HG03521 (cell line): ENCODE data around the gene POU2F3.

Source experiments
- ATAC-seq: cut with Tn5 transposase; IDR thresholded peaks from one replicate; pipeline ENCODE4 v1.9.1; 2021; ENCODE audit warnings: mild to moderate bottlenecking, moderate library complexity; ENCODE audit not compliant: unreplicated experiment

POU2F3 gene

DNA sequence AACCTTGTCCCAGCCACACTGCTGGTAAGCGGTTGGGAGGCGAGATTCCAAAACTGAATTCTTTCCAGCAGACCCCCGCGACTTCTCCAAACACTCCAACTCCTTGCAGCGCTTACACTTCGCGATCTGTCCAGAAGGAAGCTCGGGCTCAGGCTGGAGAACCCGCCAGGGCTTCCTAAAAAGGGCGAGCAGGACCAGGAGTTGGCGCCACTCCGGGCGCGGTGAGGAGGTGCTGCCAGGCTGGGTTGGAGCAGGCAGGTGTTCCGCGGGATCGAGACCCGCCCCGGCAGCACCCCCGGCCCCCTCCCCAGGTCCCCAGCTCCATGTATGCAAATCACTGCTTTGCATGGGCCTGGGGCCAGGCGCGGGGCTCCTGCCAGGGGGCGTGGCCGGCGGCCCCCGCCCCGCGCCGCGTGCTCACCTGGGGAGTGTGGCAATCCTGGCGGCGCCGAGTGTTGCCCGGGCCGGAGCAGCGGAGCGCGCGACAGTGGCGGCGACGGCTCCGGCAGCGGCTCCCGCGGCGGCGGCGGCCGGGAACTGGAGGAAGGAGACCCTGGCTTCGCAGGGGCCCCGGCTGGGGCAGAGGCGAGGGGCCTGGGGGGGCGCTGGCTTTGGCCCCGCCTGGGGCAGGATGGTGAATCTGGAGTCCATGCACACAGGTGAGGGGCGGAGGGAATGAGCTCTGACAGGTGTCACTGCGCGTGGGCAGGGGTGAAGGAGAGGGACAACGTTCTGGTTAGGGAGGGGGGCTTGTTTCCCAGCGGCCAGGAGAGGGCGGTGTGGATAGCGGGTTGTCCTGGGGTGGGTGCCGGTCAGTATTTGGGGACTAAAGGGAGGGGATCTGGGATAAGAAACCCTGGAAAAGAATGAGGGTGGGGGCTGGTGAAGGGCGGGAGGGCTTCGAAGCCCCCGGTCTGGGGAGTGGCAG, at the start of gene POU2F3:
Gene POU2F3 (plus strand): TSS at position 428 of the 928 bp plus-strand sequence. CDS start 204 bp downstream, at position 632.
- ATAC-seq, result no peak

DNA sequence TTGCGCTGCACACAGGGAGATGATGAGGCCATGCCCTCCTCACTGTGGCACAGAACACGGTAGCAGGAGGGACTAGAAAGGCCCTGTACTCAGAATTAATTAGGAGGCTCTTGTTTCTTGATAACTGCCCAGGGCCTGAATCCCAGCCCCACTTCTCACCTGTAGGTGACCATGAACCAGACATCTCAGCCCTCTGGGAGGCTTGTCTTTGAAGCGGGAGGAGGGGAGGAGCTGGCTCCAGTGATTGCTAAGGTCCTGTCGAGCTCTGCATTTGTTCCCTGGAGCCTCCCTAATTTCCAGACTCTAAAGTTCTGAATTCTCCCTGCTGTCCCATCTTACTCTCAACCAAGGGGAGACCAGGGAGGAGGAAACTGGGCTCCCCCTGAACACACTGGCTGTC, 48.9 kb upstream of the POU2F3 start:
- ATAC-seq, result no peak

DNA sequence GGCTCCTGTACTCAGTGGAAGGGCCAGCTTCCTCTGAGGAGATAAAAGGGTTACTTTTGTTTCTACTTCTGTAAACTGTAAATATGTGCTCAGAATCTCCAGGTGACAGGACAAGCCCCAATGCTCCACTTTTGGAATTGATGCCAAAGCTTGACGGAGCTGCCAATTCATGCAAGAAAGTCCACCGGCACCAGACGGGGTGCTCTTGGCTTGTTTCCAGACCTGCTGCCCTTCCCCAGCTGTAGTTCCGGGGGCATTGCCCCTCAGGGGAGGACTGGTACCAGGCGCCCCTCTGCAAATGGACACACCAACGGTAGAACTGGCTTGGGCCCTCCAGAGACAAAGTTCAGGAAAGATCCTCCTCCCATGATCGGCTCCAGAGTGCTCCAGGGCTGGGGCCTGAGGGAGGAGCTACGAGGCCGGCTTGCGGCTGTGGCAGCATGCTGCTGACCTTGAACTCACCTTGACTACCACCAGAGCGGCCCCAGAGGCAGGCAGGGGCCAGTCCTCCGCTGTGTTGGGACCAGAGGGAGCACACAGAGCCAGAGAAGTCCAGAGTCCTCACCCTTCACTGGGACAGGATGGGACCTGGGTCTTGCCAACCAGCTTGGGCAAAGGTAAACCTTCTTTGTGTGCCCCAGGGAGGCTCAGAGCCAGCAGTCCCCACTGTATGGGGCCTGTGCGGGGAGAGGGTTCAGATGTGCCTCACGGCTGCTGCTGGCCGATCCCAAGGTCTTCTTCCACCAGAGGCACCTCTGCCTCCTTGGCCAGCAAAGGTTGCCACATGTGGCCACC, 46.9 kb upstream of the POU2F3 start:
- ATAC-seq, result no peak

DNA sequence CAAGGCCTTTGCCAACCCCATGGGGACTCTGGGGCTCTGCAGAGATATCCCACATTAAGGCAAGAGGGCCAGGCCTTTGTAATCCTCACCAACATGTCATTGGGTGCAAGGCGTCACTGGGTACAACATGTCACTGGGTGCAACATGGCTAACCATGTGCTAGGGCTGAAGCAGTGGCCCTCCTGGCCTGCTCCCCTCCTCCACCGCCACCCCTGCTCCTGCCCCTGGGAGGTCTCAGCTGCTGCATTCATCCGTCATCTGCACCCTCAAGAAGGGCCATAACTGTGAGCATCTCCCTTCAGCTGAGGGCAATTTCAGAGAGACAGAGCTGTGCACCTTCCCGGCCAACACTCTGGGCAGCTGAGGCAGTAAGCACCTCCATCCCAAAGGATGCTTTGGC, 45.8 kb upstream of the POU2F3 start:
- no peak for ATAC-seq

DNA sequence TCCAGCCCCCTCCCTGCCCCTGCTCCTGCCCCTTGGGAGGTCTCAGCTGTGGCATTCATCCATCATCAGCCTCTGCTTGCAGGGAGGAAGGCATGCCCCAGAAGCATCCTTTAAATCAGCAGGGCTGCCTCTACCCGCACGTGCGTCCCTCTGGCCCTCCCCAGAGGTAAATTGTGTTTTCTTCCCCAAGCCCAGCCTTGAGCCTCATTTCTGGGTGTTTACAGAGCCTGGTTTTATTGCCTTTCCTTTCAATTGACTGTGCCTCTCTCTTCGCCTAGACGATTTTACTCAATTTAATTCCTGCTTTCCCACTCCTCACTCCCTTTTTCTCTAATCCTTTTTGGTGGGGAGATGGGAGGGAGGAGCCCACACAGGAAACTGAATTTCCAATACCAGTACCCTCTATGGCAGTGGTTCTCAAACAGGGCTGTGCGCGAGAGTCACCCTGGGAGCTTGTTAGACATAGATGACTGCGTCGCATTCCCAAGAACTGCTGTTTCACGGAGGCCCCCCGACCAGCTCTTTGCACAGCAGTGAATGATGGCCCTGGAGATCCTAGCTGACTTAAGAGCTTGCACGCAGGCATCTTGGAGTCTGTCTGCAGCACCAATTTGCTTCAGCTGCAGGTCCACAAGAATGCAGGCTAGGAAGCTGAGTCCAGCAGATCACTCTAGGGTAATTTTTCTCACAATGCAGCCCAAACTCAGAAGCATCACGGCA, 44.2 kb upstream of the POU2F3 start:
- no peak for ATAC-seq

DNA sequence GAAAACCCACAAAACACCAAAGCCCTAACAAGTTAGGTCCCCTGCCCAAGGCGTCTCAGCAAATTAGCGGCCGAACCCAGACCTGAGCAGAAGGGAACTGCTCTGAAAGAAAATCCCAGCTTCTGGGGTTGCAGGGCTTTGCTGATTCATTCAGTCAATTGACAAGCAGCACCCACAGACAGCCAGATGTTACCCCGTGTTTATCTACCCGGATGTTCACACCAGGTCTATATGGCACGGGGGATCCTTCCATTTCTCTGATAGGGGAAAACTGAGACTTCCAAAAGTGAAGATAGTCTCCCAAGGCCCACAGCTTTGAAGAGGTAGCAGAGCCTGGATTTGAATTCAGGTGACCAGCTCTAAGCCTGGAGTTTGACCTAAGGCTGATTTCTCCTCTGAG, 43.1 kb upstream of the POU2F3 start:
- no peak for ATAC-seq

DNA sequence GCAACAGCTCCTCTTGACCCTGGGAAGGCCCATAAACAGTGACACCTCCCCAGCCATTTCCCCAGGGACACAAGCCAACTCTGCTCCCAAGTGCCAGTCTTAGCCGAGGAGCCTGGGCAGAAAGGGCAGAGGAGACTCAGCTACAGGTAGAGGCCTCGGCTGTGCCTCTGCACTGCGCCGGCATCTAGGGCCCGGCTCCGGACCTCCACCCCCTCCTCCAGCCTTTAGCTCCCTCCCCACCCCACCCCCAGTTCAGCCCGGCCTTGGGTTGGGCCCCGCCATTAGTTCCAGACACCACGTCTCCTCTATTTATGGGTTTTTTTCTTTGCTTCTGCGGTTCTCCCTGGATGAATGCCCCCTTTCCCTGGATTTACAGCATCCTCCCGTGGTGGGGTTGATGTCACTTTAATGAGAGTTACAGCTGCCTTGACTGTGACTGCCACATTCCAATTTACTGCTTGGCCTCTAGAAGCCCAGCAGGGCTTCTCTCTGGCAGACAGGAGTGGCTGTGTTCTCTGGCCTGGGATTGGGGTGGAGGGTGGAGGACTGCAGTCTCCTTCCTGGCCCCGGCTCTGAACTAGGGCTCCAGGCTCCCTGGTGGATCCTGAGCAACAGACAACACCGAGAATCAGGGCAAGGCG, 42.6 kb upstream of the POU2F3 start:
- ATAC-seq, result no peak

DNA sequence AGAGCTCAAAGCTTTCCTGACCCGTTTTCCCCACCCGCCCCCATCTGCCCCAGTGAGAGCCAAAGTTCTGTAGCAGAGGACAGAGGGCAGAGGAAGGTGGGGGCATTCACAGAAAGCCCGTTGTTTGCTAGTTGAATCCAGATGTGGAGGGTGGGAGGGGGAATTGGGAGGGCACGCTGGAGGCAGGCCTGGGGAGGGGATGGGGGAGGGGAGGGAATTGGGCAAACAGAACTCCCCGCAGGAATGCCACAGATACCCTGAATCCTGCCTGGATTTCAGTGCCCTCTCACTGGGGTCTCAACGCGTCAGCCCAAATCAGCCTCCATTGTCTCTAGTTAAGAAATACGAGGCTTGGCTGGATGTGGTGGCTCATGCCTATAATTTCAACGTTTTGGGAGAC, 42.0 kb upstream of the POU2F3 start:
- ATAC-seq, result no peak

DNA sequence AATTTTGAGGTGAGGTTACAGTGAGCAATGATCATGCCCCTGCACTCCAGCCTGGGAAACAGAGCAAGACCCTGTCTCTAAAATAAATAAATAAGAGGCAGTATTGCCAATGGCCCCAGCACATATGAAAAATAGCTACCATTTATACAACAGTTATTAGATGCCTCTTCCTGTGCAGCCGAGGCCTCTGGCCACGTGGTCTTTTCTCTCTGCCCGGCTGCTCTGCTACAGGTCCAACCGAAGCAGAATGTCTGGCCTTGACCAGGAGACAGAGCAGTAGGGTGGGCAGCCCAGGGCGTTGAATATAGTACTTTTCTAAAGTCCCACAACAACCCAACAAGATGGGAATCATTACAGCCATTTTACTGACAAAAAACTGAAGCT, 41.5 kb upstream of the POU2F3 start:
- no peak for ATAC-seq

DNA sequence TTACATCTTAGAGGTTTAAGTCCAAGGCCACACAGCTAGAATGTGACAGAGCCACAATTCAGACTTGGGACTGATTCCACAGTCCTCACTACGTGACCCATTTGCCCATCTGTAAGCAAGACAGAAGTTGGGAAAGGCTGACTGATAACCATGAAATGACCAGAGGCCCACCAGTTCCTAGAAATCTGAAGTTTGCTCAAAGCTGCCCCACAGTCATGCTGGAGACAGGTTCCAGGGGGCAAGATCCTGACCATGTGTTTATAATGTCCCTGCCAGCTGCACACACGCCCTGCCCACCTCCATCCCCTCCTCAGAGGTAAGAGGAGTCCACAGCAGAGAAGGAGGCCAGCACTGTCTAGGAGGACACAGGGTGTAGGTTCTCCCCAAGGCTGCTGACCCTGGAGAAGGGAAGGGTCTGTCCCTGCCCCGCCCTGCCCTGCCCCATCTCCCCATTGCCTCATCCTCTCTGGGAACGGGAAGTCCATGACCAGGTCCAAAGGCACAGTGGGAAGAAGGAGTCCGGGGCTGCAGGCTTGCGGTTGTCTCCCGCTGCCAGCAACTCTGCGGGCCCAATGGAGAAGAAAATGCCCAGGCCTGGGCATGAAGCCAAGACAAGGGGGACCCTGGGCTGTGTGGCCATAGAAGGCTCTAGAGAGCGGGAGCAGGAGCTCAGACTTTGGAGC, 41.0 kb upstream of the POU2F3 start:
- no peak for ATAC-seq

DNA sequence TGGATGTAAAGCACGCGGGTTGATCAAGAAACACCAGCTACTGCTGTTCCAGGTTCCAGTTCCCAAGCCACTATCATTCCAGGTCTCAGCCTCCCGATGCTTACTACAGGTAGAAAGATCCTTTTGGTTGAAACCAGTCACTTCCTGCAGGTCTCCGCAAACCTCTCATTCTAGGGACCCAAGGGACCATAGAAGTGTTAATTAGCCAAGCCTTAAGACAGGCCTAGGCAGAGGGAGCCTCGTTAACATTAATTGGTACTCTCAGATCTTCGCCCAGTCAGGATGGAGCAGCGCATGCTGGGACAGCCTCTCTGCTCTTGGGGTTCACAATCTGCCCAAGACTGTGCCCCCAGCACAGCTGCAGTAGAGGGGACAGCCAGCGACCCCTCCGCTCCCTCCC, 40.3 kb upstream of the POU2F3 start:
- no peak for ATAC-seq

DNA sequence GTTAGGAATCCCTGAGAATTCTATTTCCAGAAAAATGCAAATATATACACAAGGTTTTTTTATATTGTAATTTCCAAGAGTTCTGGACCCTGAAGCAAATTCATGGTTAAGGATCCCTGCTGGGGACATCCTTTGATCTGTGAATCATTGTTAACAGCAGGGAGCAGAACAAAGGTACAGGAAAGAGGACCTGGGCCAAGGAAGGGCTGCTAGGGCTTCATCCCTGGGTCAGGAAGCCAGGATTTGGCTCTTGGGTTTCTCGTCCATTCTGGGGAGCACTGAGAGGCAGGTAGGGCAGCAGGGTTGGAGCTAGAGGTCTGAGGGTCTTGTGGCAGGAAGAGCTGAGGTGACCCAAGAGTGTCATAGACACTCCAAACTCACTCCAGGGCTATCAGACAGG, 39.3 kb upstream of the POU2F3 start:
- no peak for ATAC-seq

DNA sequence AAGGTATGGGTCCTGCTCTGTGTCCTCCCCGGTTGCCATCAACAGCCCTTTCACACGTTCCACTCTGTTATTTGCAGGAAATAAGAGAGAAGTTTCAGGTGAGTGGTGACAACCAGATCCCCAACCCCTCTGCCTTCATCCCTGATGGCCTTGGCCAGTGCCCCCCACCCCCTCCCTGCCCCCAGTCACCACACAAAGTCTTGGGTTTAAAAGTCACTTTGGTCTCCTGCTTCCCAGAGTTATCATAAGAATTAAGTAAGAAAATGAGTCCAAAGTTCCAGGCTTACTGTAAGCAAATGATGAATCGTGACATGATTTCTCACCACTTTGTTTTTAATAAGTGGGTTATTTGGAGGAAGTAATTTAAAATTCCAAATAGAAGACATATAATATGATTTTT, 38.3 kb upstream of the POU2F3 start:
- ATAC-seq, result no peak

DNA sequence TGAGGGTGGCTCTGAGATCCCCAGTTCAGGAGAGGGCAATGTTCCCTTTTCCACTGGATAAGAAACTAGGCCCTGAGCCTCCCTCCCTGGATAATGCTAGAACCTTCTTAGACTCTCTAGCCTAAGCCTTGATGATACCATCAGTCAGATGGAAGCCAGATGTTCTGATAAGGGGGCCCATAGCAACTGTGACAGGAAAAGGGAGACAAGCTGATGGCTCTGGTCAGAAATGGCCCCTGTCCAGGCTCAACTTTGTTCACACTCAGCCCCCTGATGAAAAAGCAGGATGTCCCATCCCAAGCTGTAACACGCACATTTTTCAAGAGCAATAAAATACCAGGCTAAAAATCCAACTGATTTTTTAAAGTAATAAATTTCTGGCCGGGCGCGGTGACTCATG, 36.3 kb upstream of the POU2F3 start:
- no peak for ATAC-seq

DNA sequence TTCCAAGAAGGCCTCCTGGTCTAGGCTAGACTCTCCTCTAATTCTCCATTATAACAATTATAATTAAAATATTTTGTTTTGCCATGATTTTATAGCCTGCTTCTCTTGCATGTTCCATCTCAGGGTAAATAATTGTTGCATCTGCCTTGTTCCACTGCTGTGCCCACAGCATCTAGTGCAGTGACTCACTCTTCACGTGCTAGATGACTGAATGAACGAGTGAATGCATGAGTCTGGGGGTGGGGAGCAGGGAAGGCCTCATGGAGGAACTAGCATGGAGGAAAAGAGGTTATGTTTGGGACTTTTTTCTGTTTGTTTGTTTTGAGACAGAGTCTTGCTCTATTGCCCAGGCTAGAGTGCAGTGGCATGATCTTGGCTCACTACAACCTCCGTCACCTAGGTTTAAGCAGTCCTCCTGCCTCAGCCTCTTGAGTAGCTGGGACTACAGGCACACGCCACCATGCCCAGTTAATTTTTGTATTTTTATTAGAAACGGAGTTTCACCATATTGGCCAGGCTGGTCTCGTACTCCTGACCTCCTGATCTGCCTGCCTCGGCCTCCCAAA, 34.3 kb upstream of the POU2F3 start:
- ATAC-seq, result no peak

DNA sequence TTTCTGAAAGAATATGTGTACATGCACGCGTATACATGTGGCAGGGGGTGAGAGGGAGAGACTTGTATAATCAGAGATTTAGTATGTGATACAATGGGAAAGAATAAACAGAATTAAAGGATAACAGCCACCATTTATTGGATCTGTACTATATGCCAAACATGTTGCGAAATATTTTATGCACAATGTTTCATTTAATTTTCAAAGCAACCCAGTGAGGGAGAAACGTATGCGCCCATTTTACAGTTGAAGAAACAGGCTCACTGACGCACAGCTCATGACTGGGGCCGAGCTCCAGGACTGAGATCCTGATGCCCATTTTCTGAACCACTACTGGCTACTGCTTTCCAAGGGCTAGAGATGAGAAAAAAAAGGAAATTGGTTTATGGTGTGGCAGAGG, 32.4 kb upstream of the POU2F3 start:
- ATAC-seq, result no peak

DNA sequence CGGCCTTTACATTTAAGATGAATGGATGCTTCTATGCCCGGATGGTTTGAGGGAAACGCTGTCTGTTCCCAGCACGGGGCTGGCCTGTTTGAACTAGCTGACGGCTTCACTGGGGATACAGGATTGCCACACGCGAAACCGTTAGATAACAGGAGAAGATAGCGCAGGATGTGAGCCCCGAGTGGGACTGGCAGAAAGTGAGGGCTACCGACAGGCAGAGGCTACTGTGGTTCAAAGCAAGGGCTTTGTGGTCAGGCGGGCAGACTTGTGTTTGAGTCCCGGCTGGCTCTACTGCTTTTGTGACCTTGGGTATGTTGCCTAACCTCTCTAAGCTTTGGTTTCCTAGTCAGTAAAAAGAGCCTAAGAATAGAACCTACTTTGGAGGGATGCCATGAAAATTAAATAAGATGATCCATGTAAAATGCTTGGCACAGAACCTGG, 31.9 kb upstream of the POU2F3 start:
- no peak for ATAC-seq

DNA sequence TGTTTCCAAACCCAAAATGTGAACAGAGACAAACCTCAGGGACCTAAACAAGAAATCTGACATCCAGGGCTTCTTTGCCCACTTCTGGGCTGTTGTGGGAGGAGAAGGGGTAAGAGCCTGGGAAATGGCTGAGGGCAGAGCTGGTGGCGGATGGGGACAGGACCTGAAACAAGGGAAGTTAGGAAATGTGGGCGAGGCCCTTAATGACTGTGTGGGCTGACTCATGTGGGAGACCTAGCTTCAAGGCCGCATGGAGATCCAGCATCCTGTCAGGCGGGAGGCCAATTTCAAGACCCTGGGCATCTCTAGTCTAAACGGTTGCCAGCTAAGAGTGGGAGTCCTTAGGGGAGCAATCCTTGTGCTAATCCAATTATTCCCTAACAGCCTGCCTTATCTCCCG, 31.2 kb upstream of the POU2F3 start:
- ATAC-seq, result no peak

DNA sequence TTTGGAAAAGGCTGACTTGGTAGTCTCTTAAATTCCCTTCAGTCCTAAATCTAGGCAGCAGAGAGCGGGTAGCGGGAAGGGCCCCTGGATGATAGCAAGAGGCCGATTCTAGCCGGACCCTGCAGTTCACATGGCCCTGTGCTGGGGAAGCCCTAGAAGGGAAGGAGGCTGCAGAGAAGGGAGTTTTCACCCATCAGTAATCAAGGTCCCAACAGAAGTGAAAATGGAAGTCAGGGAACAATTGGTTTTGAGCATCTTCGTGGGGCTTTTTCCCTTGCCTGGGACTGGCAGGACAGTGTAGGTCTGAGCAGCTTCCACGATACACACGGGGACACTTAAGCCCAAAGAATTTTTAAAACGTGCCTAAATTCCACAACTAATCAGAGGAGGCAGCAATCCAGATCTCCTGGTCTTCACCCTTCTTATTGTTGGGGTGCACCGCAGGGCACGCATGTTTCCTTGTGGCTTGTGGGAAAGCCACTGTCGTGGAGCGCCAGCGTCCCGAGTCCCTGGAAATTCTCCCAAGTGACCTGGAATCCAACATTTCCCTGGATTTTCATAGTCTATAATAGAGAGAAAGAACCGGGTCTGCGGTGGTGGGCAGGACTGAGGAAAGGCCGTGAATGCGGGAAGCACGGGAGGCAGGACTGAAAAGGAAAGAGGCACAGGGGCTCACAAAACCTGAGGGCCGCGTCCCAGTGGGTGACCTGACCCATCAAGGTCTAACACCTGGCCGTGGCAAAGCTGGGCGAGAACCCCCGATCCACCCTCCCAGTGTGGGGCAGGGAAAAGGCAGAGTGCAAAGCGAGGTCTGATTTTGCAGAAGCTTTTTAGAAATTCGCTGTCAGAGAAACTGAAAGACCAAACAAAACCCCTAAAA, 30.0 kb upstream of the POU2F3 start:
- ATAC-seq, result no peak
